GM12874 (cell line): Measurements from ENCODE around the gene MGME1.
A peak's percentile ranks its signal among the peaks of the same experiment; 100 is the strongest.

ENCODE experiments used
- CTCF ChIP-seq: IDR thresholded peaks from 2 replicates; pipeline ENCODE4 v1.5.1; 2011; ENCODE audit warnings: low read depth, mild to moderate bottlenecking, control low read depth, low read length, moderate library complexity; ENCODE audit not compliant: insufficient read depth

The MGME1 gene

GRCh38 chr20:18018100-18018499, 49.3 kb downstream of the MGME1 start:
- TF ChIP-seq CTCF, result no peak

GRCh38 chr20:18019068-18019467, 50.2 kb downstream of the MGME1 start:
- TF ChIP-seq CTCF, result peak; percentile 78

- TF ChIP-seq CTCF, result no peak
Measured at GRCh38 chr20:18020931-18021330, 52.1 kb downstream of the MGME1 start.

GRCh38 chr20:18024606-18025127, 55.8 kb downstream of the MGME1 start:
- no peak for TF ChIP-seq CTCF

GRCh38 chr20:18030020-18030419, 61.2 kb downstream of the MGME1 start:
- no peak for TF ChIP-seq CTCF

GRCh38 chr20:18031050-18031449, 62.2 kb downstream of the MGME1 start:
- no peak for TF ChIP-seq CTCF

GRCh38 chr20:18031888-18032509, 63.2 kb downstream of the MGME1 start:
- TF ChIP-seq CTCF, result no peak
